ENCODE results near the gene SASH1.
"Not testable (repeated sequence)": the region's sequence is repeated elsewhere in the genome, so short reads cannot be mapped to it uniquely, and the experiment has no call there.

The SASH1 gene

GRCh38 chr6:148365041-148365440 is 22.4 kb downstream of the SASH1 start:
- DNase-seq (ENCODE audit: low read depth, low spot score): no peak

- no peak for DNase-seq (ENCODE audit: low read depth, low spot score)
These were observed 24.9 kb downstream of the SASH1 start for GRCh38 chr6:148367411-148368024.

GRCh38 chr6:148370176-148370575 is 27.5 kb downstream of the SASH1 start:
- no peak for DNase-seq (ENCODE audit: low read depth, low spot score)

GRCh38 chr6:148374040-148374774 is 31.6 kb downstream of the SASH1 start:
- DNase-seq (ENCODE audit: low read depth, low spot score): no peak

GRCh38 chr6:148375401-148375800 is 32.8 kb downstream of the SASH1 start:
- DNase-seq (ENCODE audit: low read depth, low spot score): no peak

GRCh38 chr6:148379481-148379880 is 36.8 kb downstream of the SASH1 start:
- no peak for DNase-seq (ENCODE audit: low read depth, low spot score)

- no peak for DNase-seq (ENCODE audit: low read depth, low spot score)
These were observed 37.5 kb downstream of the SASH1 start for GRCh38 chr6:148379966-148380713.

GRCh38 chr6:148382051-148382450 is 39.4 kb downstream of the SASH1 start:
- DNase-seq (ENCODE audit: low read depth, low spot score): not testable (repeated sequence)

GRCh38 chr6:148382861-148383260 is 40.2 kb downstream of the SASH1 start:
- no peak for DNase-seq (ENCODE audit: low read depth, low spot score)

- DNase-seq (ENCODE audit: low read depth, low spot score): no peak
These were observed 41.2 kb downstream of the SASH1 start for GRCh38 chr6:148383658-148384368.

- DNase-seq (ENCODE audit: low read depth, low spot score): no peak
These were observed 42.7 kb downstream of the SASH1 start for GRCh38 chr6:148385379-148385778.

- DNase-seq (ENCODE audit: low read depth, low spot score): no peak
These were observed 45.9 kb downstream of the SASH1 start for GRCh38 chr6:148388521-148388920.

GRCh38 chr6:148389086-148389485 is 46.4 kb downstream of the SASH1 start:
- DNase-seq (ENCODE audit: low read depth, low spot score): no peak

- DNase-seq (ENCODE audit: low read depth, low spot score): no peak
These were observed 47.3 kb downstream of the SASH1 start for GRCh38 chr6:148389917-148390316.

- not testable (repeated sequence) for DNase-seq (ENCODE audit: low read depth, low spot score)
These were observed 49.5 kb downstream of the SASH1 start for GRCh38 chr6:148392127-148392526.

- no peak for DNase-seq (ENCODE audit: low read depth, low spot score)
These were observed 50.0 kb downstream of the SASH1 start for GRCh38 chr6:148392671-148393070.

- no peak for DNase-seq (ENCODE audit: low read depth, low spot score)
These were observed 53.0 kb downstream of the SASH1 start for GRCh38 chr6:148395583-148396101.

- DNase-seq (ENCODE audit: low read depth, low spot score): no peak
These were observed 53.8 kb downstream of the SASH1 start for GRCh38 chr6:148396411-148396810.

GRCh38 chr6:148396926-148397325 is 54.3 kb downstream of the SASH1 start:
- no peak for DNase-seq (ENCODE audit: low read depth, low spot score)

GRCh38 chr6:148398244-148398643 is 55.6 kb downstream of the SASH1 start:
- no peak for DNase-seq (ENCODE audit: low read depth, low spot score)

- DNase-seq (ENCODE audit: low read depth, low spot score): no peak
These were observed 56.0 kb downstream of the SASH1 start for GRCh38 chr6:148398678-148399077.

GRCh38 chr6:148401571-148401970 is 58.9 kb downstream of the SASH1 start:
- DNase-seq (ENCODE audit: low read depth, low spot score): no peak

Data from activated naive CD8-positive, alpha-beta T cell treated with anti-CD3 and anti-CD28 coated beads, Interleukin-2, amount 50 U/mL, for 16 hours (primary cell).